Activated CD8-positive, alpha-beta memory T cell treated with anti-CD3 and anti-CD28 coated beads, Interleukin-2, amount 50 U/mL, for 1 hour (primary cell): ENCODE results near the gene MAGEA2.
"Not testable (repeated sequence)": the region's sequence is repeated elsewhere in the genome, so short reads cannot be mapped to it uniquely, and the experiment has no call there.

Experiments
- DNase-seq: peaks from one replicate; pipeline ENCODE4 v3.0.0-alpha.2; 2020; ENCODE audit errors: extremely low read depth

Gene MAGEA2

GRCh38 chrX:152706500-152706899 lies 47.1 kb downstream of the MAGEA2 start:
- DNase-seq, result not testable (repeated sequence)

GRCh38 chrX:152700390-152700789 lies 53.3 kb downstream of the MAGEA2 start:
- not testable (repeated sequence) for DNase-seq
